ENCODE measurements around the gene MTERF4.

- no peak for TF ChIP-seq EZH2 (IDR thresholded peaks at IDR 0.05; ENCODE audit: borderline replicate concordance, low read length)
- no peak for TF ChIP-seq CTCF (conservative IDR thresholded peaks at IDR 0.05 in 1 of 2, IDR thresholded peaks at IDR 0.05 in 1 of 2; ENCODE audit: extremely low read depth in 1 of 2, insufficient read depth in 1 of 2, low read depth in 1 of 2, low read length in 2 of 2)
Measured at GRCh38 chr2:241146286-241146685, 44.2 kb upstream of the MTERF4 start.
